ENCODE measurements around the gene VPS13D.

DNA sequence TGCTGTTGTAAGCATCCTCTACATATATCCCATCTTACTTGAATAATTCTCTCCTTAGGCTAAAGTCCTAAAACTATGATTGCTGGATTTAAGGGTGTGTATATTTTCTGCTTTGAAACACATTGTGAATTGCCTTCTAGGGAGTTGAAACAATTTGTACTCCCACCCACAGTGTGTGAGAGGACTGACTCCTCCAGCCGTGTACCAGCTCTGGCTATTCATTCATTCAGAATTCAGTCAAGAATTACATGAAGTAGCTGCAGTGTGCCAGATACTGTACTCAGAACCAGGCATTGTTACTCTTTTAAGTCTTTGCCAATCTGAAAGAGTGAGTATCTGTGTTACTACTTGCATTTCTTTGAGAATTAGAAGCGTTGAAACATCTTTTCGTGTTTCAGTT lies 253.2 kb downstream of the VPS13D start:
- TF ChIP-seq, protein P1, sequence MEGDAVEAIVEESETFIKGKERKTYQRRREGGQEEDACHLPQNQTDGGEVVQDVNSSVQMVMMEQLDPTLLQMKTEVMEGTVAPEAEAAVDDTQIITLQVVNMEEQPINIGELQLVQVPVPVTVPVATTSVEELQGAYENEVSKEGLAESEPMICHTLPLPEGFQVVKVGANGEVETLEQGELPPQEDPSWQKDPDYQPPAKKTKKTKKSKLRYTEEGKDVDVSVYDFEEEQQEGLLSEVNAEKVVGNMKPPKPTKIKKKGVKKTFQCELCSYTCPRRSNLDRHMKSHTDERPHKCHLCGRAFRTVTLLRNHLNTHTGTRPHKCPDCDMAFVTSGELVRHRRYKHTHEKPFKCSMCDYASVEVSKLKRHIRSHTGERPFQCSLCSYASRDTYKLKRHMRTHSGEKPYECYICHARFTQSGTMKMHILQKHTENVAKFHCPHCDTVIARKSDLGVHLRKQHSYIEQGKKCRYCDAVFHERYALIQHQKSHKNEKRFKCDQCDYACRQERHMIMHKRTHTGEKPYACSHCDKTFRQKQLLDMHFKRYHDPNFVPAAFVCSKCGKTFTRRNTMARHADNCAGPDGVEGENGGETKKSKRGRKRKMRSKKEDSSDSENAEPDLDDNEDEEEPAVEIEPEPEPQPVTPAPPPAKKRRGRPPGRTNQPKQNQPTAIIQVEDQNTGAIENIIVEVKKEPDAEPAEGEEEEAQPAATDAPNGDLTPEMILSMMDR (IDR thresholded peaks at IDR 0.05 in 2 of 3, conservative IDR thresholded peaks at IDR 0.05 in 1 of 3; ENCODE audit: borderline replicate concordance in 1 of 3, insufficient read depth in 1 of 3, low read depth in 2 of 3, low read length in 2 of 3) = no peak
- TF ChIP-seq EZH2 (IDR thresholded peaks at IDR 0.05) = no peak

Data from HCT116 (cell line).